NB4 (cell line): Measurements from ENCODE around the gene TDRD10.

Experiments used
- MYC ChIP-seq: IDR thresholded peaks from 2 replicates; pipeline ENCODE4 v1.6.1; 2011; ENCODE audit warnings: low read depth, low read length
- POLR2A ChIP-seq: IDR thresholded peaks from 2 replicates; pipeline ENCODE4 v1.6.1; 2011; ENCODE audit warnings: mild to moderate bottlenecking; ENCODE audit not compliant: insufficient read length; ENCODE audit errors: extremely low read depth

GRCh38 chr1:154465621-154466195, 36.3 kb upstream of the TDRD10 start:
- TF ChIP-seq MYC (no peak), POLR2A (no peak)
